GM19452 (cell line): ENCODE data around the gene FOXO3.
"Not testable (repeated sequence)": the region's sequence is repeated elsewhere in the genome, so short reads cannot be mapped to it uniquely, and the experiment has no call there.

ENCODE experiments used
- ATAC-seq: cut with Tn5 transposase; IDR thresholded peaks from one replicate; pipeline ENCODE4 v1.9.1; 2021; ENCODE audit not compliant: unreplicated experiment

Gene FOXO3

GRCh38 chr6:108555399-108556052 is 5.2 kb upstream of the FOXO3 start:
- ATAC-seq: no peak

- ATAC-seq: no peak
Measured at GRCh38 chr6:108556250-108556649, 4.5 kb upstream of the FOXO3 start.

GRCh38 chr6:108556866-108557493 is 3.7 kb upstream of the FOXO3 start:
- no peak for ATAC-seq

GRCh38 chr6:108557494-108558371 is 3.0 kb upstream of the FOXO3 start:
- ATAC-seq: no peak

- peak; percentile 61 for ATAC-seq
Measured at GRCh38 chr6:108558372-108559096, 2.2 kb upstream of the FOXO3 start.

GRCh38 chr6:108559097-108559883 is 1.4 kb upstream of the FOXO3 start:
- peak; percentile 40 for ATAC-seq

- ATAC-seq: peak; percentile 2
Measured at GRCh38 chr6:108559884-108560462, 744 bp upstream of the FOXO3 start.

GRCh38 chr6:108561309-108561647 is 561 bp downstream of the FOXO3 start:
- ATAC-seq: not testable (repeated sequence)

- no peak for ATAC-seq
Measured at GRCh38 chr6:108561742-108562502, 1.2 kb downstream of the FOXO3 start.

GRCh38 chr6:108562503-108562993 is 1.8 kb downstream of the FOXO3 start:
- ATAC-seq: no peak

GRCh38 chr6:108563292-108563691 is 2.6 kb downstream of the FOXO3 start:
- ATAC-seq: no peak

- no peak for ATAC-seq
Measured at GRCh38 chr6:108564178-108564577, 3.5 kb downstream of the FOXO3 start.

- ATAC-seq: peak; percentile 79
Measured at GRCh38 chr6:108565091-108565766, 4.5 kb downstream of the FOXO3 start.

- peak; percentile 31 for ATAC-seq
Measured at GRCh38 chr6:108565893-108566292, 5.2 kb downstream of the FOXO3 start.

- no peak for ATAC-seq
Measured at GRCh38 chr6:108566406-108566805, 5.7 kb downstream of the FOXO3 start.

GRCh38 chr6:108568101-108568500 is 7.4 kb downstream of the FOXO3 start:
- ATAC-seq: no peak

- ATAC-seq: no peak
Measured at GRCh38 chr6:108568551-108569305, 8.0 kb downstream of the FOXO3 start.

- ATAC-seq: no peak
Measured at GRCh38 chr6:108570517-108570916, 9.8 kb downstream of the FOXO3 start.
